ENCODE results near the gene ALLC. TPM values are rescaled to one million over a fixed set of nuclear protein-coding genes. Genes with fewer than 3 reads are reported as not detected.

The ALLC gene
- total RNA-seq, 4 donors from 2014 or later, result not detected

DNA sequence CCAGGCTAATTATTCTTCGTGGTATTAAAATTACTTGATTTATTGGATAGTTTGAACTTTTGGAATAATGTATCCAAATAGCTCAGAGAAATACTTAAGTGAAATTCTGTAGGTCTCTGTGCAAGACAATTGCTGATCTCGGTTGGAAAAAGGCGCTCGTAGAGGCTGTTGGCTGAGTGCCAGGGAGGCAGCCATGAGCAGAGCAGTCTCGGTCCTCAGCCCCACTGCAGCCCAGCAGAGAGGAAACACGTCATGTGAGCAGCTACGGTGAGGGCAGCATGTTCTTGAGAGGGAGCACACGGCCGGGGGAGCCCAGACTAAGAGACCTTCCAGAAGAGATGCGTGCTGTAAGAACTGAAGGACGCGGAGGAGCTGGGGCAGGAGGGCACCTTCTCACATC, 87.9 kb downstream of the ALLC start:
- no peak for DNase-seq (ENCODE audit: extremely low spot score)
- H3K4me3 ChIP-seq, result no peak overlapping the region
- no peak overlapping the region for H3K27ac ChIP-seq (replicated peaks in 1 of 4)
- 53% methylated on average over 12 of the region's 12 CpGs for WGBS
- H3K4me1 ChIP-seq, result no peaks in the 10 kb centered on the region
- peaks cover 0 to 14% (median 0%) of the 10 kb centered on the region in 4 donors for H3K27me3 ChIP-seq
- intact Hi-C loops (cut with DNase I), result no loop called here
- no peaks in the 10 kb centered on the region for H3K9me3 ChIP-seq
- TF ChIP-seq POLR2AphosphoS5 (IDR thresholded peaks at IDR 0.05) (no peak), EP300 (IDR thresholded peaks at IDR 0.05) (no peak), POLR2A (IDR thresholded peaks at IDR 0.05; ENCODE audit: low read depth) (no peak), CTCF (IDR thresholded peaks at IDR 0.05) (no peak)
- no peaks in the 10 kb centered on the region for H3K36me3 ChIP-seq

- peaks cover 0 to 14% (median 0%) of the 10 kb centered on the region in 4 donors for H3K27me3 ChIP-seq
- TF ChIP-seq EP300 (IDR thresholded peaks at IDR 0.05) (no peak), POLR2AphosphoS5 (IDR thresholded peaks at IDR 0.05) (no peak), POLR2A (IDR thresholded peaks at IDR 0.05; ENCODE audit: low read depth) (no peak), CTCF (IDR thresholded peaks at IDR 0.05) (no peak)
- DNase-seq (ENCODE audit: extremely low spot score), result no peak
- 93% methylated on average over 15 of the region's 20 CpGs for WGBS
- no peak overlapping the region for H3K27ac ChIP-seq (replicated peaks in 1 of 4)
- intact Hi-C loops (cut with DNase I), result no loop called here
- H3K4me1 ChIP-seq, result no peaks in the 10 kb centered on the region
- no peaks in the 10 kb centered on the region for H3K36me3 ChIP-seq
- no peak overlapping the region for H3K4me3 ChIP-seq
- no peaks in the 10 kb centered on the region for H3K9me3 ChIP-seq
Observed at GRCh38 chr2:3747032-3747654, 89.1 kb downstream of the ALLC start.

- Histone ChIP-seq H3K4me3 (no peak overlapping the region), H3K27me3 (peaks cover 0 to 14% (median 0%) of the 10 kb centered on the region in 4 donors), H3K27ac (replicated peaks in 1 of 4) (no peak overlapping the region), H3K36me3 (no peaks in the 10 kb centered on the region), H3K4me1 (no peaks in the 10 kb centered on the region), H3K9me3 (no peaks in the 10 kb centered on the region)
- DNase-seq (ENCODE audit: extremely low spot score), result no peak
- intact Hi-C loops (cut with DNase I), result no loop called here
- 93% methylated on average over 9 of the region's 9 CpGs for WGBS
- TF ChIP-seq POLR2AphosphoS5 (IDR thresholded peaks at IDR 0.05), result no peak
- no peak for TF ChIP-seq CTCF (IDR thresholded peaks at IDR 0.05)
- TF ChIP-seq POLR2A (IDR thresholded peaks at IDR 0.05; ENCODE audit: low read depth), result no peak
- TF ChIP-seq EP300 (IDR thresholded peaks at IDR 0.05), result no peak
Observed at GRCh38 chr2:3747826-3748225, 89.8 kb downstream of the ALLC start.

DNA sequence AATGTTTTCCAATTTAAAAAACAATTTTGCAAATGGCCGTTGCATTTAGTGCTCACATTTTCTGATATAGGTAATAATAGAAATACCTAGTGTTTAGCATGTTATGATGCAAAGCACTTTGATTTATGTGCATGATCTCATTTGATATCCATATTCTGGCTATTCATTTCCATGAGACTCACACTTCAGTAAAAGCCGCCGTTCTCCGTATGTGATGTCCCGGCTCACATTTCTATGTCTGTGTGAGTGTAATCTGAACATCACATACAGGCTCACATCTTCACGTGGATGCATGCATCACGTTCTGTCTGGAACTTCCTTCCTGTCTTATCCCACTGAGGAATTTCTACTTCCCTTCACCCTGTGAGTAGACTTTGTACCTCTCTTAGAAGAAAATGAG, 91.2 kb downstream of the ALLC start:
- TF ChIP-seq POLR2AphosphoS5 (IDR thresholded peaks at IDR 0.05) (no peak), EP300 (IDR thresholded peaks at IDR 0.05) (no peak), CTCF (IDR thresholded peaks at IDR 0.05) (no peak), POLR2A (IDR thresholded peaks at IDR 0.05; ENCODE audit: low read depth) (no peak)
- H3K36me3 ChIP-seq, result no peaks in the 10 kb centered on the region
- H3K4me3 ChIP-seq, result no peak overlapping the region
- DNase-seq (ENCODE audit: extremely low spot score), result no peak
- H3K27me3 ChIP-seq, result peaks cover 0 to 14% (median 0%) of the 10 kb centered on the region in 4 donors
- WGBS, result 69% methylated on average over 7 of the region's 7 CpGs
- peaks cover 0 to 3% (median 2%) of the 10 kb centered on the region in 4 donors for H3K4me1 ChIP-seq
- intact Hi-C loops (cut with DNase I), result no loop called here
- H3K9me3 ChIP-seq, result no peaks in the 10 kb centered on the region
- no peak overlapping the region for H3K27ac ChIP-seq (replicated peaks in 1 of 4)

DNA sequence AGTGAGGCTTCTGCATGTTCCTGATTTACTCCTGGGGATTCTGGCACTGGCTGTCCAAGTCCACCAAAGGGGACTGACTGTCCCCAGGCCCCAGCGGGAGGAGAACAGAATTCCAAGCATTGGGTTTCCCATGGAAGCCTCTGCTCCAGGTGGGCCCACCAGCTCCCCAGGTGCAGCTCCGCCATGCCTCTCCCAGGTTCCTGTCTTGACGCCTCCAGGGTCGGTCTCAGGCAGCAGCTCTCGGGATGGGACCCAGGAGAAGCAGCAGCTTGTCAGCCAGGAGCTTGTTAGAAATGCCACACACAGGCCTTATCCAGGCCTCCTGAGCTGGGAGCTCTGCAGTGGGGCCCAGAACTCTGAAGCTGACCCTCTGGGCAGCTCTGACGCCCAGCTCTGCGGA, 93.3 kb downstream of the ALLC start:
- Histone ChIP-seq H3K9me3 (no peaks in the 10 kb centered on the region), H3K4me1 (peaks cover 0 to 11% (median 9%) of the 10 kb centered on the region in 4 donors), H3K27me3 (peaks cover 0 to 10% (median 0%) of the 10 kb centered on the region in 4 donors), H3K27ac (replicated peaks in 1 of 4) (no peak overlapping the region), H3K36me3 (no peaks in the 10 kb centered on the region), H3K4me3 (no peak overlapping the region)
- TF ChIP-seq EP300 (IDR thresholded peaks at IDR 0.05), result no peak
- no peak for TF ChIP-seq POLR2A (IDR thresholded peaks at IDR 0.05; ENCODE audit: low read depth)
- TF ChIP-seq POLR2AphosphoS5 (IDR thresholded peaks at IDR 0.05), result no peak
- TF ChIP-seq CTCF (IDR thresholded peaks at IDR 0.05), result no peak
- intact Hi-C loops (cut with DNase I), result no loop called here
- 78% methylated on average over 6 of the region's 7 CpGs for WGBS
- no peak for DNase-seq (ENCODE audit: extremely low spot score)
